ENCODE results near the gene NUP37. TPM values are rescaled to one million over a fixed set of nuclear protein-coding genes. Genes with fewer than 3 reads are reported as not detected.
A peak's percentile ranks its signal among the peaks of the same experiment; 100 is the strongest.
"Not testable (repeated sequence)": the region's sequence is repeated elsewhere in the genome, so short reads cannot be mapped to it uniquely, and the experiment has no call there.

NUP37 gene, protein sequence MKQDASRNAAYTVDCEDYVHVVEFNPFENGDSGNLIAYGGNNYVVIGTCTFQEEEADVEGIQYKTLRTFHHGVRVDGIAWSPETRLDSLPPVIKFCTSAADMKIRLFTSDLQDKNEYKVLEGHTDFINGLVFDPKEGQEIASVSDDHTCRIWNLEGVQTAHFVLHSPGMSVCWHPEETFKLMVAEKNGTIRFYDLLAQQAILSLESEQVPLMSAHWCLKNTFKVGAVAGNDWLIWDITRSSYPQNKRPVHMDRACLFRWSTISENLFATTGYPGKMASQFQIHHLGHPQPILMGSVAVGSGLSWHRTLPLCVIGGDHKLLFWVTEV
- total RNA-seq = 10 to 100 TPM; 18.1 to 39.1 (median 27.3) TPM

DNA sequence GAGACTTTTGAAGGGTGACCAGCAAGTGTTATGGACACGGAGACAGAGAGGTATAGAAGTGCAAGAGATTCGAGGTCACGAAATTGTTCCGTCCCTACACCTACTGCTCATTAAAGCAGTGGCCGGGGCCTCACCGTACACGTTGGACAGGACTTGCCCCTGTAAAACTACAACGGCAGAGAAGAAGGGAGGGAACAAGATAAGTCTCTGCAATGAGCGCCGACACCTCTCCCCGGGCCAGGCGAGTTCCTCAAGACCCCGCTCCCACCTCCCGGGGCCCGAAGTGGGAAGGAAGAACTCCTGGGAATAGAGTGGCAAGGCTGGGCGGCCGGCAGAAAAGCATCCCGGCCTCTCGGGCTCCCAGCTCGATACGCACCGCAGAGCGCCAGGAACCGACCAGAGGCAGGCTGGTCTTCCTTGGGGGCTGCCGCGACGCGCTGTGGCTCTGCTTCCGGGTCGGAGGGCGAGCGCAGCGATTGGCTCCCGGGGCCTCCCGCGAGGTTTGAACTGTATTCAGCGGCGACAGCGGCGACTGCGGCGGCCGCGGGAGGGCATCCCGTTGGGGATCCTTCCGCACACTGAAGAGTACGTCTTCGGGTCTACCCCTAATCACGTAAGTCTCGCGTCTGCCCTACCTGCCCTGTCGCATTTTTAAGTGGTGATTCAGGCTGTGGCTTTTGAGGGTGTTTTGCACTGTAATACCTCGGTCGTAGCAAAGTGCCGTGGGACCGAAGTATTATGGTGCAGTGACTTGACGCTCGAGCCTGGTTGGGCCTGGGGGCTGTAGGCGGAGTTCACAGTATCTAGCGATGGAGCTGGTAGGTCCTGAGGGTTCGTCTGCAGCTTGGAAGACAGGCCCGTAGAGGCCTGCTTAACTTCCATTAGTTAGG lies at the start of gene NUP37, which contains the start of gene PARPBP:
Gene NUP37, minus strand, starts transcription at position 441 of the 890 bp plus-strand sequence. CDS start 1,596 bp downstream, outside the sequence.
Gene PARPBP, plus strand, starts transcription at position 510 of the 890 bp plus-strand sequence. CDS start 3,706 bp downstream, outside the sequence.
- peak; percentile 45 for DNase-seq
- 0 to 1% methylated on average over 17 to 41 of the region's 62 CpGs for WGBS, 2 donors
- intact Hi-C loops (cut with DNase I) = no loop called here

DNA sequence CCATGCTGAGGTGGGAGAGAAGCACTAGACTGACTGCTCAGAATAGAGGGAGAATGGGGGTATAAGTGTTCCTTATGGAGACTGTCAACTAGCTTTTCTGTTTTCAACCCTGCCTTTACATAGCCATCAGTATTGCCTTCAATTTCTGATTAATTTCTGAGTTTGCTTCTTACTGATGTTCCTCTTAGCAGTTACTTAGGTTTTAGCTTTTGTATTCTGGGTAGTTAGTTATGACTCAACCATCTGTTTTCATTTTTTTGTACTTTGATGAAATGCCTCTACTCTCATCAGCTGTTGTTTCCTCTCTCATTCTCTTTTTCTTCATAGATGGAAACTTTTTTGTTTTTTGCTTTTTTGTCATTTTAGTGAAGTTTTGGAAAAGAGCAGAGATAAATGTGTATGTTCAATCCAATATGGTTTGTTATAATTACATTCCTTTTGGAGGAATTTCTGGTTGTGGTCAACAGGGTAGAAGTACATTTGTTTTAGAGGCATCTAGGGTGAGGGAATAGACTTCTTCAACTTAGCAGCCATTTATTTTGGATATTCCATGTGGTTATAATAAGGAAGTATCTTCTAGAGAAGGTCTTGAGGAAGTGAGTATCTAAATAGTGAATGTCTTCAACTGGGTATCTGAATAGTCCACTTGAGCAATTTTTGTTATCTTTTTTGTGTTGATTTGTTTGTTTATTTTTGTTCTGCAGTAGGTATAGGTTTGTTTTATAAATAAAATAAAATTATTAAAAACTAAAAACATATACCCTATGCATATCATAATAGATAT lies 48.1 kb upstream of the NUP37 start:
- DNase-seq = no peak
- no peak overlapping the region for H3K4me3 ChIP-seq
- intact Hi-C loops (cut with DNase I) = no loop called here
- no peak for TF ChIP-seq POLR2A (IDR thresholded peaks at IDR 0.05)
- TF ChIP-seq, protein P1, sequence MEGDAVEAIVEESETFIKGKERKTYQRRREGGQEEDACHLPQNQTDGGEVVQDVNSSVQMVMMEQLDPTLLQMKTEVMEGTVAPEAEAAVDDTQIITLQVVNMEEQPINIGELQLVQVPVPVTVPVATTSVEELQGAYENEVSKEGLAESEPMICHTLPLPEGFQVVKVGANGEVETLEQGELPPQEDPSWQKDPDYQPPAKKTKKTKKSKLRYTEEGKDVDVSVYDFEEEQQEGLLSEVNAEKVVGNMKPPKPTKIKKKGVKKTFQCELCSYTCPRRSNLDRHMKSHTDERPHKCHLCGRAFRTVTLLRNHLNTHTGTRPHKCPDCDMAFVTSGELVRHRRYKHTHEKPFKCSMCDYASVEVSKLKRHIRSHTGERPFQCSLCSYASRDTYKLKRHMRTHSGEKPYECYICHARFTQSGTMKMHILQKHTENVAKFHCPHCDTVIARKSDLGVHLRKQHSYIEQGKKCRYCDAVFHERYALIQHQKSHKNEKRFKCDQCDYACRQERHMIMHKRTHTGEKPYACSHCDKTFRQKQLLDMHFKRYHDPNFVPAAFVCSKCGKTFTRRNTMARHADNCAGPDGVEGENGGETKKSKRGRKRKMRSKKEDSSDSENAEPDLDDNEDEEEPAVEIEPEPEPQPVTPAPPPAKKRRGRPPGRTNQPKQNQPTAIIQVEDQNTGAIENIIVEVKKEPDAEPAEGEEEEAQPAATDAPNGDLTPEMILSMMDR (IDR thresholded peaks at IDR 0.05) = no peak
- no peaks in the 10 kb centered on the region for H3K36me3 ChIP-seq
- H3K9me3 ChIP-seq = no peaks in the 10 kb centered on the region
- H3K27me3 ChIP-seq = no peaks in the 10 kb centered on the region
- H3K27ac ChIP-seq = no peak overlapping the region
- no peaks in the 10 kb centered on the region for H3K4me1 ChIP-seq

More for the DNA sequence above, at the start of gene NUP37, which contains the start of gene PARPBP:
- H3K4me3 ChIP-seq = peak within 1 kb of the TSS; percentile 66 to 88 (median 74)
- peaks cover 7 to 33% (median 14%) of the 10 kb centered on the region in 3 donors for H3K4me1 ChIP-seq
- H3K27me3 ChIP-seq = no peaks in the 10 kb centered on the region
- no peaks in the 10 kb centered on the region for H3K9me3 ChIP-seq
- H3K36me3 ChIP-seq = peaks cover 0 to 28% (median 3%) of the 10 kb centered on the region in 3 donors
- TF ChIP-seq, protein P1 (IDR thresholded peaks at IDR 0.05) = peak in 1 of 6 experiments; percentile 17
- peak in 2 of 4 donors; percentile 66 to 68 for TF ChIP-seq POLR2A (IDR thresholded peaks at IDR 0.05)
- H3K27ac ChIP-seq = peak within 1 kb of the TSS; percentile 88 to 95 (median 90)

DNA sequence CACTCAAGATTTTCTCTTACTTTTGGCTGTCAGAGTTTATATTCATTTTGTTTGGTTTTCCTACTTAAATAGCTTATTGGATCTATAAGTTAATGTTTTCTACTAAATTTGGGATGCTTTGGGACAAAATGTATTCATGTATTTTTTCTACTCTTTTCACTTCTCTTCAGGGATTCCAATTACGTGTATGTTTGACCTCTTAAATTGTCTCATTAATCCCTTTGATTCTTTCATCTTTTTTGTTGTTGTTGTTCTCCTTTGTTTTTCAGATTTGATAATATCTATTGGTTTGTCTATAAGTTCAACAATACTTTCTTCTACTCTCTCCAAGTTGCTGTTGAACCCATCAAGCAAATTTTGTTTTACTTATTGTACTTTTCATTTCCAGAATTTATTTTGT lies 43.5 kb upstream of the NUP37 start:
- TF ChIP-seq, protein P1 (IDR thresholded peaks at IDR 0.05) = no peak
- TF ChIP-seq POLR2A (IDR thresholded peaks at IDR 0.05) = no peak
- Histone ChIP-seq H3K27me3 (no peaks in the 10 kb centered on the region), H3K4me1 (no peaks in the 10 kb centered on the region), H3K36me3 (no peaks in the 10 kb centered on the region), H3K27ac (no peak overlapping the region), H3K4me3 (no peak overlapping the region), H3K9me3 (no peaks in the 10 kb centered on the region)
- intact Hi-C loops (cut with DNase I) = no loop called here
- DNase-seq = no peak
- WGBS, 2 donors = 79 to 92% methylated on average over 1 of the region's 1 CpG

DNA sequence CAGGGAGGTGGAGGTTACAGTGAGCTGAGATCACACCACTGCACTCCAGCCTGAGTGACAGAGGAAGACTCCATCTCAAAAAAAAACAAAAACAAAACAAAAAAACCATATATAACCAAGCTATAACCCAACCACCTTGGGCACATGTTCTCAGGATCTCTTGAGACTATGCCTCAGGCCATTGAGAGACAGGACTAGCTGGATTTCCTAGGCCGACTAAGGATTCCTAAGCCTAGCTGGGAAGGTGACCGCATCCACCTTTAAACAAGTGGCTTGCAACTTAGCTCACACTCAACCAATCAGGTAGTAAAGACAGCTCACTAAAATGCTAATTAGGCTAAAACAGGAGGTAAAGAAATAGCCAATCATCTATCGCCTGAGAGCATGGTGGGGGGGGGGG lies 35.3 kb upstream of the NUP37 start:
- H3K4me1 ChIP-seq; intact Hi-C loops (cut with DNase I); H3K9me3 ChIP-seq; H3K4me3 ChIP-seq; H3K27ac ChIP-seq; DNase-seq; H3K36me3 ChIP-seq; H3K27me3 ChIP-seq: not testable (repeated sequence)
- WGBS, 2 donors = 86 to 100% methylated on average over 3 of the region's 3 CpGs

DNA sequence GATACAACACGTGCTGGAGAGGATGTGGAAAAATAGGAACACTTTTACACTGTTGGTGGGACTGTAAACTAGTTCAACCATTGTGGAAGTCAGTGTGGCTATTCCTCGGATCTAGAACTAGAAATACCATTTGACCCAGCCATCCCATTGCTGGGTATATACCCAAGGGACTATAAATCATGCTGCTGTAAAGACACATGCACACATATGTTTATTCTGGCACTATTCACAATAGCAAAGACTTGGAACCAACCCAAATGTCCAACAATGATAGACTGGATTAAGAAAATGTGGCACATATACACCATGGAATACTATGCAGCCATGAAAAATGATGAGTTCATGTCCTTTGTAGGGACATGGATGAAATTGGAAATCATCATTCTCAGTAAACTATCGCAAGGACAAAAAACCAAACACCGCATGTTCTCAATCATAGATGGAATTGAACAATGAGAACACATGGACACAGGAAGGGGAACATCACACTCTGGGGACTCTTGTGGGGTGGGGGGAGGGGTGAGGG lies 27.2 kb upstream of the NUP37 start:
- intact Hi-C loops (cut with DNase I); H3K27me3 ChIP-seq; H3K4me1 ChIP-seq; H3K27ac ChIP-seq; H3K4me3 ChIP-seq; H3K9me3 ChIP-seq; H3K36me3 ChIP-seq; DNase-seq: not testable (repeated sequence)
- WGBS, 2 donors = 93 to 96% methylated on average over 3 to 4 of the region's 4 CpGs

Measured in esophagus squamous epithelium (tissue), 5 donors.